Lung microvascular endothelial cell (primary cell): ENCODE data around the gene MARCHF10. TPM values are rescaled to one million over a fixed set of nuclear protein-coding genes. Genes with fewer than 3 reads are reported as not detected.
A peak's percentile ranks its signal among the peaks of the same experiment; 100 is the strongest.

ENCODE experiments used
- DNase-seq, 2 donors: peaks; one replicate each; pipeline versions ENCODE4 v3.0.0 to v3.0.0-alpha.2; 2010; ENCODE audit warnings: low read depth in 2 of 2
- total RNA-seq: library from RNA; depleted of rRNA; stranded (reverse); fragments of >200 nt; gene quantifications from 2 replicates; pipeline ENCODE4 v1.2.1, GENCODE V29; 2014

The MARCHF10 gene
- total RNA-seq, 1 donor from 2014 or later: under 0.01 TPM

DNA sequence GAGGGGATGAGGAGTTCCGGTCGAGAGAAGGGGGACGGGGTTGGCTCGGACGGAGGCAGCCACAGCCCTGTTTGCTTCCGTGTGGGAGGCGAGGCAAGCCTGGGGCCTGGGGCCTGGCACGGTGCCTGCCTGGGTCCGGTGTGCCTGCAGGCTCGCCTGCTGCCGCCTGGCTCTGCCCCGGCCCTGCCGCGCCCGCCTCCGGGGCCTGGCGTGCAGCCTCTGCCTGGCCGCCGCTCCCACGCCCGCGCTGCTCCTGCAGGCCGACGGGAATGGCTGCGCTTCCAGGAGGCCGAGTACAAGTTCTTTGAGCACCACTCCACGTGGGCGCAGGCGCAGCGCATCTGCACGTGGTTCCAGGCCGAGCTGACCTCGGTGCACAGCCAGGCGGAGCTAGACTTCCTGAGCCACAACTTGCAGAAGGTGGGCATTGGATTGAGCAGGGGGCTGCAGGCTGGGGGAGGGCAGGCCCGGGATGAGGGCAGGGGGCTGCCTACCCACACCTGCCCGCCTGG is 127.5 kb downstream of the MARCHF10 start:
- DNase-seq: peak in 1 of 2 donors; percentile 31

- no peak for DNase-seq
Measured at GRCh38 chr17:62679866-62680377, 128.2 kb downstream of the MARCHF10 start.

GRCh38 chr17:62678214-62678919 is 129.7 kb downstream of the MARCHF10 start:
- DNase-seq: no peak

DNA sequence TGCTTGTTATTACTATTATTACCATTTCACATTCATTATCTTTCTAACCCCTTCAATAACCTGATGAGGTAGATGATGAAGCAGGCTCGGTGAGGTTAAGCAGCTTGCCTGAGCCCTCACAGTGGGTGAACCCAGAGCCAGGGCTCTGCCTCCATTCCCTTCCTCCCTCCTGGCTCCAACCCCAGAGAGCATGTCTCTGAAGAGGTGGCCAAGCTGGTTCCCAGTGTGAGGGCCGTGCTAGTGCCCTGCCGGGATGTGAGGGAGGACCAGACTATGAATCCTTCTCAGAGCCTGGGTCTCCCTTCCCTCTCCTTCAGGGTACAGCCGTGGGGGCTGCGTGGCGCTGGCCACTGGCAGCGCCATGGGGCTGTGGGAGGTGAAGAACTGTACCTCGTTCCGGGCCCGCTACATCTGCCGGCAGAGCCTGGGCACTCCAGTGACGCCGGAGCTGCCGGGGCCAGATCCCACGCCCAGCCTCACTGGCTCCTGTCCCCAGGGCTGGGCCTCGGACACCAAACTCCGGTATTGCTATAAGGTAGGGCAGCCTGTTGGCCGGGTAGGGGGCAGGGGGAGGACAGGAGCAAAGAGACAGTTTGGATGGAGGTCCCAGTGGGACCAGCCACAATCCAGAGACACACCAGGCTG is 131.0 kb downstream of the MARCHF10 start:
- DNase-seq: no peak

- no peak for DNase-seq
Measured at GRCh38 chr17:62676231-62676943, 131.7 kb downstream of the MARCHF10 start.

DNA sequence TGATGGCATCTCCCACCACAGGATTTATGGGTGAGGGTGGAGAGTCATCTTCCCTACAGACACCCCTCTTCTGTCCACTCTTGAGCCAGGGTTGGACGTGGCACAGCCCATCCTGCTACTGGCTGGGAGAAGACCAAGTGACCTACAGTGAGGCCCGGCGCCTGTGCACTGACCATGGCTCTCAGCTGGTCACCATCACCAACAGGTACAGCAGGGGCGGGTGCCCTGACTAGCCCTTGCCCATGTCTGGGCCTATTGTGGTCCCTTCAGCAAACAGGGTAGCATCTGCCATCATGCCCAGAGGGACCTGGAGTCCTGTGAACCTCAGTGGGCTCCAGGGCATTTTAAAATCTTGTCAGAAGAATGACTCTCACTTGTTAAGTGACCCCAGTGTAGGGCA is 132.4 kb downstream of the MARCHF10 start:
- DNase-seq: no peak

- DNase-seq: no peak
Measured at GRCh38 chr17:62675260-62675659, 132.9 kb downstream of the MARCHF10 start.

DNA sequence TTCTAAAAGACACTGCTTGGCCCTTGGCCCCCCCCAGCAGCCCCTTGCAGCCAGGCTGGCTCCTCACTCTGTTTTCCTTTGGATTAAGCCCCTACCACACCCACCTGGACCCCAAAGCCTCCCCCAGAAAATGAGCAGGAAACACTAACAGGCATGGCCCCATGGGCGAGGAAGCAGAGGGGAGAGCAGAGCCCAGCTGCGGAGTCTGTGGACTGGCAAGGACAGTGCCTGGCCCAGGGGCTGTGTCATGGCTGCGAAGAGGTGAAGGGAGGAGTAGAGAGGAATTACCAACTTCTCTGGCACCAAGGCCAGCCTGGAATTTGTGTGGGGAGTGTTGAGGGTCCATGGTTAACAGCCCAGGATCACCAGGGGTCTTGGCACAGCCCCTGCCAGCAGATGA is 133.3 kb downstream of the MARCHF10 start:
- DNase-seq: no peak

- no peak for DNase-seq
Measured at GRCh38 chr17:62674363-62674739, 133.8 kb downstream of the MARCHF10 start.

DNA sequence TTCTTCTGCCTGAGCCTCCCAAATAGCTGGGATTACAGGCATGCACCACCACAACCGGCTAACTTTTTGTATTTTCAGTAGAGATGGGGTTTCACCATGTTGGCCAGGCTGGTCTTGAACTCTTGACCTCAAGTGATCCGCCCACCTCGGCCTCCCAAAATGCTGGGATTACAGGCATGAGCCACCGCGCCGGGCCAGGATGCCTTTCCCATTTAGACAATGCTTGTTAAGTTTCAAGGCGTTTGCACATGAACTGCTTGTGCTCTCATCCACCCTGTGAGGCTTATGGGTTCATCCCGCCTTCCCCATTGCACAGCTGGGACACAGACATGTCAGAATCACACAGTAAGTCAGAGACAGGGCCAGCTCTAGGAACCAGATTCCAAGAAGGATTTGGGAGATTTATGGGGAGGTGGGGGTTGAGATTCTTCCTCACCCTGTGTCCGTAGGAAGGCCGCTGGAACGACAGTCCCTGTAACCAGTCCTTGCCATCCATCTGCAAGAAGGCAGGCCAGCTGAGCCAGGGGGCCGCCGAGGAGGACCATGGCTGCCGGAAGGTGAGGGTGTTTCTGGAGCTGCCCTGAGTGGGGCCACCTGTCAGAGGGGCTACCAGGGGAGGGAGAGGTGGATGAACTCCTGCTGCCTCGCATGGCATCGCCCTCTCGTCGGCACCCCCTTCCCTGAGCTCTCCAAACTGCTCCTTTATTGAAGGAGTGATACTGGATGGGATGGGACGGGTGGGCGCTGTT is 134.3 kb downstream of the MARCHF10 start:
- no peak for DNase-seq

DNA sequence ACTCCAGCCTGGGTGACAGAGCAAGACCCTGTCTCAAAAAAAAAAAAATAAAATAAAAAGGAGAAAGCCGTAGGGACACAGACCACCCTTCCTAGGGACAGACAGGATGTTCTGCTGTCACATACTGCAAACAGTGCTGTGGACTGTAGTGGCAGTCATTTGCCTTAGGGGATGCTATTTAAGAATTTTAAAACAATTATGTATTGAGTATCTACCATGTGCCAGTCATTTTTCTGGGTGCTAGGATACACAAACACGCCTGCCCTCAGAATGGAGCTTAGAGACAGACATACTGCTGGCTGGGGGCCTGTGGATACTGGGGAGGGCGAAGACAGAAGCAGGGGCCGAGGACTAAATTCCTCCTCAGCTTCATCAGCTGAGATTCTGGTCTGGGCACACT is 135.2 kb downstream of the MARCHF10 start:
- DNase-seq: no peak

DNA sequence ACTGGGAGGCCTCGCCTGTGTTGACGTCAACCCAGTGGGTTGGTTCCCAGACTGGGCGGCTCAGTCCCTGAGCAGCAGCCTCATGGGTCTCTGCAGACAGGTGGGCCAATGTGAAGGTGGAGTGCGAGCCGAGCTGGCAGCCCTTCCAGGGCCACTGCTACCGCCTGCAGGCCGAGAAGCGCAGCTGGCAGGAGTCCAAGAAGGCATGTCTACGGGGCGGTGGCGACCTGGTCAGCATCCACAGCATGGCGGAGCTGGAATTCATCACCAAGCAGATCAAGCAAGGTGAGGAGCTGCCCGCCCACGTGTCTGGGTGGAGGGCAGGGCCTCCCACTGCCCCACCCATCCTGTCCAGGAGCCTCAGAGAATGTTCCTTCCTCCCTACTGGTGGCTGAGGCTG is 136.6 kb downstream of the MARCHF10 start:
- no peak for DNase-seq

DNA sequence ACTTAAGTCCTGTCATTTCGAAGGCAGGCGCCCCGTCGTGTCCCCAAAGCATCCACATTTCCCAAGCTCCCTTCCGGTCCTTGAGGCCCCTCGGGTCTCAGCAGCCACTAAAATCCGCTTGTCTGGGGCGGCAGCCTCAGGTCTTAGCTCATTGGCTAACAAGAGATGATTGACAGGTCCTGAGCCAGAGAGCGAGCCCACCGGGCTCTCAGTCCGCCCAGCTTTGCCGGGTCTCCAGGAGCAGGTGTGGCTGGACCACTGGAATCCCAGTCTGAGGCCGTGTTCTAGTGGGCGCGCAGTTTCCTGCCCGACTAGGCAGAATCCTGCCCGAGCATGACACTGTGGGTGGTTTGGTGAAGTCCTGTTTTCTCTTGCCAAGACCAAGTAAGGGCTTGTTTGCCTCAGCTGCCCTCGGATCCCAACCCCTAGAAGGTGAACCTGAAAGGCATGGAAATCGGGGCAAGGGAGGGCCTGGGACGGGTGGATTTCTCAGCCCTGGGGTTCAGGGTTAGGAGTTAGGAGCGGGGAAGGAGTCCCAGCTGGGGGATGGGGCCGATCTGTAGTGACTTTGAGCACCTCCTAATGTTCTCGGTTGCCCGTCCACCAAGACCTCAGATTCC is 137.8 kb downstream of the MARCHF10 start:
- DNase-seq: no peak

DNA sequence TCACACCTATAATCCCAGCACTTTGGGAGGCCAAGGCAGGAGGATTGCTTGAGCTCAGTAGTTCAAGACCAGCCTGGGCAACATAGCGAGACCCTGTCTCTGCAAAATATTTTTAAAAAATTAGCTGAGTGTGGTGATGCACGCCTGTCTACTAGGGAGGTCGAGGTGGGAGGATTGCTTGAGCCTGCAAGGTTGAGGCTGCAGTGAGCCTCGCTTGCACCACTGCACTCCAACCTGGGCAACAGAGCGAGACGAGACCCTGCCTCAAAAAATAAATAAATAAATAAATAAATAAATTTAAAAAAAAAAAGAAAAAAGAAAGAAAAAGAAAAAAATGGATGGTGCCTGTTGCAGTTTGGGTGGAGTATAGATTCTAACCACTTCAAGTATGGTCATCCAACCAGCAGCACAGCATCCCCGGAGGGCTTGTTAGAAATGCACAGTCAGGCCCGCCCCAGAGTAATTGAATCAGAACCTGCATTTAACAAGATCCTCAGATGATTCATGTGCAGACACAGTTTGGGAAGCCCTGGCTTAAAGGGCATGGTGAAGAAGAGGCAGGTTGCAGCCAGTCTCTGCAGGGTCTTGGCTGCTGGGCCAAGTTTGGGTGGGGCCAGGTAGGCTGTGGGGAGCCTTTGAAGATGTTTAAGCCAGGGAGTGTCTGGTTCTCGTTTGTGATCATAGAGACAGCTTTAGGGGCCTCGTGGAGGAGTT is 139.9 kb downstream of the MARCHF10 start:
- DNase-seq: no peak

- DNase-seq: no peak
Measured at GRCh38 chr17:62666801-62667591, 141.1 kb downstream of the MARCHF10 start.

DNA sequence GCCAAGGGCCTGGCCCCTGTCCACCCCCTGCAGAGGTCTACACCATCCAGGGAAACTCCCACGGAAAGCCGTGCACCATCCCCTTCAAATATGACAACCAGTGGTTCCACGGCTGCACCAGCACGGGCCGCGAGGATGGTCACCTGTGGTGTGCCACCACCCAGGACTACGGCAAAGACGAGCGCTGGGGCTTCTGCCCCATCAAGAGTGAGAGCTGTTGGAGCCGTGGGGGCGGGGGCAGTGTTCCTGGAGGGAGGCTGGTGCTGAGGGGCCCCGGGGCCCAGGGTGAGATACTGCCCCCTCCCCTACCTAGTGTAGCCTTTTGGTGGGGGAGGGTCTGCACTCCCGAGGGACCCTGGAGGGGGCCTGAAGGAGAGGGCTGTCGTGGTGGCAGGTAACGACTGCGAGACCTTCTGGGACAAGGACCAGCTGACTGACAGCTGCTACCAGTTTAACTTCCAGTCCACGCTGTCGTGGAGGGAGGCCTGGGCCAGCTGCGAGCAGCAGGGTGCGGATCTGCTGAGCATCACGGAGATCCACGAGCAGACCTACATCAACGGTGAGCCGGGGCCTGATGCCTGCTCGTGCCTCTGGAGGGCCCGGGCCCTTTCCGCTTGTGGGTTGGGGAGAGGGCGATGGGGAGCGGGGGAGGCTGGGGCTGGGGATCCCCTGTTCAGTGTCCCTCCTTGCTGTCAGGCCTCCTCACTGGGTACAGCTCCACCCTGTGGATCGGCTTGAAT is 141.9 kb downstream of the MARCHF10 start:
- no peak for DNase-seq

- DNase-seq: no peak
Measured at GRCh38 chr17:62665599-62665998, 142.5 kb downstream of the MARCHF10 start.

DNA sequence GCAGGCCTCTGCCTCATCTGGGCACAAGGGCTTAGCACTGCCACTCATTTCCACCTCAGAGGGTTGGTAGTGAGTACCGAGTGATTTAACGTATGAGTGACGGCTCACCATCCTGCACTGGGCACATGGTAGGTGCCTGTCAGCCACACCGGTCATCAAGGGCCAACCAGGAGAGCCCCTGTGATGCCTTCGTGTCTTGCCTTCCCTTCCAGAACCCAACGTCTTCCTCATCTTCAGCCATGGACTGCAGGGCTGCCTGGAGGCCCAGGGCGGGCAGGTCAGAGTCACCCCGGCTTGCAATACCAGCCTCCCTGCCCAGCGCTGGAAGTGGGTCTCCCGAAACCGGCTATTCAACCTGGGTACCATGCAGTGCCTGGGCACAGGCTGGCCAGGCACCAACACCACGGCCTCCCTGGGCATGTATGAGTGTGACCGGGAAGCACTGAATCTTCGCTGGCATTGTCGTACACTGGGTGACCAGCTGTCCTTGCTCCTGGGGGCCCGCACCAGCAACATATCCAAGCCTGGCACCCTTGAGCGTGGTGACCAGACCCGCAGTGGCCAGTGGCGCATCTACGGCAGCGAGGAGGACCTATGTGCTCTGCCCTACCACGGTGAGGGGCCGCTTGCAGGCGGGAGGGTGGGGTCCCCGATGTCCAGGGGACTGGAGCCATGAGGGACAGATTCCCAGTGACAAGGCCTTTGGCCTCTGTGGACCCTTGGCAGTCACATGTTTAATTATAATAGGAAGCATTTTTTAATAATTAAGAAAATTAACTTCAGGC is 143.6 kb downstream of the MARCHF10 start:
- no peak for DNase-seq
